ENCODE measurements around the gene APEX2. TPM values are rescaled to one million over a fixed set of nuclear protein-coding genes. Genes with fewer than 3 reads are reported as not detected.
A peak's percentile ranks its signal among the peaks of the same experiment; 100 is the strongest.

Gene APEX2
- total RNA-seq, 2 donors from 2014 or later: 4.3 to 5.2 TPM

DNA sequence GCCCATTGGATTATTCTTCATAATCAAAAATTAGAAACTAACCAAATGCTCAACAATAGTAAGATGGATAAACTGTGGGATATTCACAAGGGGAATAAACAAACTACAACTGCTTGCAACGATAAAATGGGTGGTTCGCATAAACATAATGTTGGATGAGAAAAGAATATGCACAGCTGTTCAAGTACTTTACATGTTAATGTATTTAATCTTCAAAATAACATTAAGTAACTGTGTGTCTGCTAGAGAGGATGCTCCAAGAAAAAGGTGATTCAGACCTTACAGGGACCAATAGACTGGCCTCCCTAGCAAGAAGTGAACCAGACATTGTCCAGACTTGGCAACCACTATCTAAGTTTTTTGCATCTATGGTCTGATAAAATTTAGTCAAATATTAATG lies 8.5 kb upstream of the APEX2 start:
- intact Hi-C loops (cut with DNase I): no loop called here
- no peaks in the 10 kb centered on the region for H3K27me3 ChIP-seq
- DNase-seq: no peak

DNA sequence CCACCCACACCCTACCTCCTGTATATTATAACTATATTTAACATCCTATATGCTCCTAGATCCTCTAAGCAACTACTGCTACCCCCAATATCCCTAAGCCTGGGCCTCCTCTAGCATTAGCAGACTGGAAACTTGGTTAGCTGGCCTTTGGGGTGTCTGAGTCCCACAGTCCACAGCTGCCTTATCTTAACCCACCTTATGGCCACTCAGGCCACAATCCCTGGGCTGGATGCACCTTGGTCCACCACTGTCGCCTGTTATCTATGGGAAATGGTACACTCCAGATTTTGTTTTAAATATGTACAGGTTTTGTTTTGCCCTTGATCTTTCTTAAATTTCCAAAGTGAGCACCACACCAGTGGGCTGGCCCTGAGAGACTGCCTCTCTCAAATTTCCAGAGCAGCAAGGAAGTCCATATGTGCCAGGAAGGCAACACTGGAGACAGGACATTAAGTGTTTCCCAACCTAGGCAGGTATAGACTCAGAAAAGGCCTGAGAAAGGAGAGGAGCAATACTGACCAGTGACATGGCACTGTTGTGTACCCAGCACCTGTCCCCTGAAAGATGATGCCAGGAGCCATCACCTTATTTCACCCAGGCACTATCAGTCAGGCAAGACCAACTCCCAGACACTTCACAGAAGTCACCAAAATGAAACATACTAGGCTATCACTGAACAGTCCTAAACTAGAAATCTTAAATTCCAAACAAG lies 7.1 kb upstream of the APEX2 start:
- no peak for TF ChIP-seq POLR2A (IDR thresholded peaks at IDR 0.05)
- TF ChIP-seq, protein P1, sequence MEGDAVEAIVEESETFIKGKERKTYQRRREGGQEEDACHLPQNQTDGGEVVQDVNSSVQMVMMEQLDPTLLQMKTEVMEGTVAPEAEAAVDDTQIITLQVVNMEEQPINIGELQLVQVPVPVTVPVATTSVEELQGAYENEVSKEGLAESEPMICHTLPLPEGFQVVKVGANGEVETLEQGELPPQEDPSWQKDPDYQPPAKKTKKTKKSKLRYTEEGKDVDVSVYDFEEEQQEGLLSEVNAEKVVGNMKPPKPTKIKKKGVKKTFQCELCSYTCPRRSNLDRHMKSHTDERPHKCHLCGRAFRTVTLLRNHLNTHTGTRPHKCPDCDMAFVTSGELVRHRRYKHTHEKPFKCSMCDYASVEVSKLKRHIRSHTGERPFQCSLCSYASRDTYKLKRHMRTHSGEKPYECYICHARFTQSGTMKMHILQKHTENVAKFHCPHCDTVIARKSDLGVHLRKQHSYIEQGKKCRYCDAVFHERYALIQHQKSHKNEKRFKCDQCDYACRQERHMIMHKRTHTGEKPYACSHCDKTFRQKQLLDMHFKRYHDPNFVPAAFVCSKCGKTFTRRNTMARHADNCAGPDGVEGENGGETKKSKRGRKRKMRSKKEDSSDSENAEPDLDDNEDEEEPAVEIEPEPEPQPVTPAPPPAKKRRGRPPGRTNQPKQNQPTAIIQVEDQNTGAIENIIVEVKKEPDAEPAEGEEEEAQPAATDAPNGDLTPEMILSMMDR (IDR thresholded peaks at IDR 0.05): no peak
- no peak for DNase-seq
- H3K4me3 ChIP-seq: no peak overlapping the region
- intact Hi-C loops (cut with DNase I): no loop called here
- WGBS, 2 donors: 100% methylated on average over 1 of the region's 1 CpG
- H3K4me1 ChIP-seq: peaks cover 17% of the 10 kb centered on the region
- no peak overlapping the region for H3K27ac ChIP-seq
- no peak for ATAC-seq
- no peaks in the 10 kb centered on the region for H3K9me3 ChIP-seq
- H3K27me3 ChIP-seq: no peaks in the 10 kb centered on the region
- no peaks in the 10 kb centered on the region for H3K36me3 ChIP-seq (replicated peaks in 1 of 2; ENCODE audit: insufficient read depth in 1 of 2, low read depth in 2 of 2)

More for the DNA sequence above, 8.5 kb upstream of the APEX2 start:
- WGBS, 2 donors: 87 to 92% methylated on average over 2 of the region's 2 CpGs
- Histone ChIP-seq H3K27ac (no peak overlapping the region), H3K36me3 (replicated peaks in 1 of 2; ENCODE audit: insufficient read depth in 1 of 2, low read depth in 2 of 2) (no peaks in the 10 kb centered on the region), H3K4me3 (no peak overlapping the region), H3K9me3 (no peaks in the 10 kb centered on the region), H3K4me1 (peaks cover 9% of the 10 kb centered on the region)
- ATAC-seq: no peak
- no peak for TF ChIP-seq POLR2A (IDR thresholded peaks at IDR 0.05)
- TF ChIP-seq, protein P1 (IDR thresholded peaks at IDR 0.05): no peak

GRCh38 chrX:54994099-54994498 lies 6.1 kb upstream of the APEX2 start, which contains the start of gene PFKFB1:
Gene PFKFB1 (minus strand): TSS chrX:54994188. CDS start chrX:54994007, 181 bp downstream.
- 90 to 100% methylated on average over 1 to 2 of the region's 2 CpGs for WGBS, 2 donors
- H3K4me1 ChIP-seq: peaks cover 20% of the 10 kb centered on the region
- peak within 1 kb of the TSS in 3 of 4 donors; percentile 16 to 49 (median 36) for H3K27ac ChIP-seq
- H3K27me3 ChIP-seq: no peaks in the 10 kb centered on the region
- ATAC-seq (no peak), DNase-seq (no peak)
- TF ChIP-seq, protein P1 (IDR thresholded peaks at IDR 0.05): no peak
- no peak for TF ChIP-seq POLR2A (IDR thresholded peaks at IDR 0.05)
- H3K36me3 ChIP-seq (replicated peaks in 1 of 2; ENCODE audit: insufficient read depth in 1 of 2, low read depth in 2 of 2): no peaks in the 10 kb centered on the region
- intact Hi-C loops (cut with DNase I): no loop called here
- H3K9me3 ChIP-seq: no peaks in the 10 kb centered on the region
- H3K4me3 ChIP-seq: no peak within 1 kb of the TSS

GRCh38 chrX:54994668-54995351 lies 5.4 kb upstream of the APEX2 start:
- ATAC-seq: no peak
- WGBS, 2 donors: 76 to 77% methylated on average over 4 to 5 of the region's 6 CpGs
- H3K27me3 ChIP-seq: no peaks in the 10 kb centered on the region
- H3K4me3 ChIP-seq: no peak overlapping the region
- intact Hi-C loops (cut with DNase I): no loop called here
- no peak for TF ChIP-seq POLR2A (IDR thresholded peaks at IDR 0.05)
- TF ChIP-seq, protein P1 (IDR thresholded peaks at IDR 0.05): no peak
- peaks cover 23% of the 10 kb centered on the region for H3K4me1 ChIP-seq
- no peaks in the 10 kb centered on the region for H3K36me3 ChIP-seq (replicated peaks in 1 of 2; ENCODE audit: insufficient read depth in 1 of 2, low read depth in 2 of 2)
- H3K9me3 ChIP-seq: no peaks in the 10 kb centered on the region
- peak overlapping the region in 3 of 4 donors; percentile 16 to 49 (median 36) for H3K27ac ChIP-seq
- DNase-seq: no peak
